Stomach smooth muscle (tissue), 2 donors: ENCODE data around the gene TXNIP.

Source experiments
- H3K27ac ChIP-seq: one replicate; pipeline ENCODE4 v1.7.0; 2013; ENCODE audit warnings: mild to moderate bottlenecking, low read length, inconsistent platforms
- H3K27me3 ChIP-seq, 2 donors: one replicate each; pipeline ENCODE4 v1.7.0; 2013; ENCODE audit warnings: low read length in 2 of 2; ENCODE audit not compliant: insufficient read depth in 2 of 2, control insufficient read depth in 1 of 2
- H3K36me3 ChIP-seq, 2 donors: one replicate each; pipeline ENCODE4 v1.7.0; 2013; ENCODE audit warnings: low read length in 2 of 2; ENCODE audit not compliant: control insufficient read depth in 2 of 2, insufficient read depth in 2 of 2
- H3K4me1 ChIP-seq: one replicate; pipeline ENCODE4 v1.7.0; 2013; ENCODE audit warnings: low read length; ENCODE audit not compliant: control insufficient read depth, insufficient read depth
- H3K4me3 ChIP-seq, 2 donors: one replicate each; pipeline ENCODE4 v1.7.0; 2013; ENCODE audit warnings: low read length in 2 of 2
- H3K9ac ChIP-seq, 2 donors: one replicate each; pipeline ENCODE4 v1.7.0; 2013; ENCODE audit warnings: low read length in 2 of 2, mild to moderate bottlenecking in 1 of 2
- H3K9me3 ChIP-seq, 2 donors: one replicate each; pipeline ENCODE4 v1.7.0; 2013; ENCODE audit warnings: low read length in 2 of 2; ENCODE audit not compliant: control insufficient read depth in 2 of 2
- donor health status: healthy.
- donor health status: Pancreatic carcinoma.

The TXNIP gene

DNA sequence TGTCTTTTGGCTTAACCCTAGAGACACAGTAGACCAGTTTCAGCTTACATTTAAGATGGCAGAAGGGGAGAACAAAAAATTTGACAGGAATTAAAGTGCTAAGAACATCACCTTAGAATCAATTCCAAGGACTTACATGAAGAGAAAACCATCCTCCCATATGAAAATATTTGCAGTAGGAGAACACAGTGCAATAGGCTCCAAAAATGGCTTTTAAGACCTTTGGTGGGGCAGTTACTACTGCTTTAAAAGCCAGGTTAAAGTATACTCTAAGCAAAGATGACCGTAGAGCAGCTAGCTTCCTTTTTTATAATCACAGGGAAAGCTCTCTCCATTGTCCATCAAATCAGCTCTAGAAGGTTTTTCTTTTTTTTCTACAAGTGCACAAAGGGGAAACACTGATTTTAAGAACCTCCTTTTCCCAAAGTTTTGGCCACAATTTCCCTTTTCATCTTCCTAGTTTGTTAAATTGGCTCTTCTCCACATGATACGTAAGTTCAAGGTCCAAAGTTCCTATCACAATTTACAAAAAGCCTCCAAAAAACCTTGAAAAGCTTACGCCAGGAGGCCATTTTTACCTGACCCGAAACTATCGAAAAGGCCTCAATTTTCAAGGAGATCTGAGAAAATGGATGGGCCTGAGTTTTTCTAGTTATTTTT lies 3.3 kb downstream of the TXNIP start:
- H3K9me3 ChIP-seq, result no peaks in the 10 kb centered on the region
- H3K9ac ChIP-seq, result peak overlapping the region in 1 of 2 donors; percentile 99
- H3K36me3 ChIP-seq, result peaks cover 27 to 40% of the 10 kb centered on the region in 2 donors
- peaks cover 18% of the 10 kb centered on the region for H3K4me1 ChIP-seq
- no peaks in the 10 kb centered on the region for H3K27me3 ChIP-seq
- H3K27ac ChIP-seq, result peak overlapping the region; percentile 98
- peak overlapping the region; percentile 92 to 99 for H3K4me3 ChIP-seq

DNA sequence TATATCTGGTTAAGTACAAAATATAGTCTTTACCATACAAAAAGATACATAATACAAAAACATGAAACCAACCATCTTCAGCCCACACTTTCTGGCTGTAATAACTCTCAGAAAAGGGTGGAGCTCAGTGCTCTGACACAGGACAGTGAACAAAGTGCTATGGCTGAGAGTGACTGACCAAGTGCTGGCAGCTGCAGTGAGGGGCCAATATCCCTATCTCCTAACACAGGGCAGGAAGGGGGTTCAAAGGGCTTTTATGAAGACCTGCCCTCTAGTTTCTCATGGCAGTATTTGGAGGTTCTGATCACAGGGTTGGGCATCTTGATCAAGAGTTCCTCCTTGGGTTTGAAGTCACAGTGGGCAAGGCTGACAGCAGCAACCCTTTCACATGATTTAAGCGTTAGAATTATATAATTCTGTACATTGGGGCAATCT lies 3.9 kb downstream of the TXNIP start:
- no peaks in the 10 kb centered on the region for H3K27me3 ChIP-seq
- H3K9me3 ChIP-seq, result no peaks in the 10 kb centered on the region
- H3K9ac ChIP-seq, result peak overlapping the region; percentile 52 to 99
- H3K27ac ChIP-seq, result peak overlapping the region; percentile 98
- peak overlapping the region; percentile 92 to 99 for H3K4me3 ChIP-seq
- peaks cover 27 to 40% of the 10 kb centered on the region in 2 donors for H3K36me3 ChIP-seq
- H3K4me1 ChIP-seq, result peaks cover 12% of the 10 kb centered on the region

DNA sequence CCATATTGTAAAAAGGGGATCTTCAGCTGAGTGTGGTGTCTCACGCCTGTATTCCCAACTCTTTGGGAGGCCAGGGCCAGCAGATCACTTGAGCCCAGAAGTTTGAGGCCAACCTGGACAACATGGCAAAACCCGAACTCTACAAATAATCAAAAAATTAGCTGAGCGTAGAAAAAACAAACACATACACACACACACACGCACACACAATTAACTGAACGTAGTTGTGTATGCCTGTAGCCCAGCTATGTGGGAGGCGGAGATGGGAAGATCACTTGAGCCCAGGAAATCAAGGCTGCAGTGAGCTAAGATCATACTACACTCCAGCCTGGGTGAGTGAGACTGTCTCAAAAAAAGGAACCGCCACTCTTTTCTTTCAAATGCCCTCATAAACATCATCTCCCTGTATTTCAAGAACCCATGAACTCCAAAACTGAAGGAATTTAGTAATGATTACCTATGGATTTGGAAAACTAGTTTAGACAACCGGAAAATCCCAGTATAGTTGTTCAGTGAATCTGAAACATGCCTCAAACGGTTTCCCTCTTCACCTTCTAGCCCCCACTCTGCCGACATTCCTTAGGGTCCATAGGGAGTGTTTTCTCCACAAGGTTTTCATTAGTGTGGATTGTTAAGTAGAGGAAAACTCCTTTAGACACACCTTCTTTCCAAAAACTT lies 4.5 kb downstream of the TXNIP start:
- H3K36me3 ChIP-seq, result peaks cover 27 to 40% of the 10 kb centered on the region in 2 donors
- peak overlapping the region; percentile 98 for H3K27ac ChIP-seq
- no peaks in the 10 kb centered on the region for H3K9me3 ChIP-seq
- peak overlapping the region in 1 of 2 donors; percentile 99 for H3K9ac ChIP-seq
- peak overlapping the region; percentile 92 to 99 for H3K4me3 ChIP-seq
- H3K4me1 ChIP-seq, result peaks cover 7% of the 10 kb centered on the region
- H3K27me3 ChIP-seq, result no peaks in the 10 kb centered on the region

DNA sequence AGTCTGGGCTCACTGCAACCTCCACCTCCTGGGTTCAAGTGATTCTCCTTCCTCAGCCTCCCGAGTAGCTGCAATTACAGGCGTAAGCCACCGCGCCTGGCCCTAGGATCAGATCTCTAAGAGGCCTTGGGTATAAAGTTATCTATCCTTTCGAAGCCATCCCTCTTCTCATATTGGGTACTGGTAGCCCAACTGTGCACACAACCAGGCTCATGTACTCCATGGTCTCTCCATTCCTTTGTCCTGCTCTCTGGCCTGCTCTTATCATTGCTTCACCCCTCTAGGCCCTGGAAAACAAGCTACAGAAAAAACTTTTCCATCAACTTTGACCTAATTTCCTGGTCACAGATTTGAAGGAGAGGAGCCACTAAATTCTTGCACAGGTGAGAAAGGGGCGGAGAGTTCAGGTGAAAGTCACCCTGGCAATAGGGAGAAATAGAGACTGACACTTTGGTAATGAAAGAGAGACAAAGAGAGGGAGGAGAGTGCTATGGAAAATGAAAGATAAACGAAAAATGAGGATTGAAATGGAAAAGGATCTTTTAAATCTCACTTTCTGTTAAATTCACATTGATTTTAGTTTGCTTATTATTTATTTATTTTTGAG lies 6.0 kb downstream of the TXNIP start:
- Histone ChIP-seq H3K9ac (no peak overlapping the region), H3K36me3 (peaks cover 27 to 35% of the 10 kb centered on the region in 2 donors), H3K27ac (peak overlapping the region; percentile 98), H3K9me3 (no peaks in the 10 kb centered on the region), H3K4me1 (peaks cover 20% of the 10 kb centered on the region), H3K4me3 (no peak overlapping the region), H3K27me3 (no peaks in the 10 kb centered on the region)

DNA sequence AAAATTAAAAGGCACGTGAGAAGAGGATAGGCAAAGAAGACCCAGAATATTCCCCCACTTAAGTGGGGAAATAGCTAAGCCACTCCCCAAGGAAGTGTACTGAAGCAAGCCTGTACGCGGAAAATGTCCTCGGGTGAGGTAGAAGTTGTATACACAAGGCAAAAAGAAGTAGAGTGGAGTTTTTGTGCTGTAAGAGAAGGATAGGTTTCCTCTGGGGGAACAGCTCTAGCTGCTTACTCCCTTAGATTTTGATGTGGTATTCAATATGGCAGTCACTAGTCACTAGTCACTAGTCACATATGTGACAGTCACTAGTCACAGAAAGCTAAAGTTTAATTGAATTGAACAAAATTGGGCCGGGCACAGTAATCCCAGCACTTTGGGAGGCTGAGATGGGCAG lies 7.6 kb downstream of the TXNIP start:
- Histone ChIP-seq H3K4me1 (peaks cover 24% of the 10 kb centered on the region), H3K27ac (no peak overlapping the region), H3K27me3 (no peaks in the 10 kb centered on the region), H3K36me3 (peaks cover 14 to 19% of the 10 kb centered on the region in 2 donors), H3K9me3 (no peaks in the 10 kb centered on the region), H3K9ac (no peak overlapping the region), H3K4me3 (no peak overlapping the region)

DNA sequence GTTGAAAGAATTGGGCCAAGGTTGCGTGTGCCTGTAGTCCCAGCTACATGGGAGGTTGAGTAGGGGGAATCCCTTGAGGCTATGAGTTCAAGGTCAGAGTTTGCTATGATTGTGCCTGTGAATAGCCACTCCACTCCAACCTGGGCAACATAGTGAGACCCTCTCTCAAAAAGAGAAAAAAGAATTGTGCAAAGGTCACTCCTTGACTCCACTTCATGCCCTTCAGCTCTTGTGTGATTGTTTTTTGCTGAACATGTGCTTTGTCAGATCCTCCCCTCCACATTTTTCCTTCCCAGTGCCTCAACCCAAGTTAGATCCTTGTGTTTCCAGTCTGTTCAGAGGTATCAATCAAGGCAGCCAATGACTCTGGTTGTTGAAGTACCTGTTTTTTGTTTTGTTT lies 8.5 kb downstream of the TXNIP start:
- Histone ChIP-seq H3K36me3 (peaks cover 6 to 10% of the 10 kb centered on the region in 2 donors), H3K27ac (no peak overlapping the region), H3K4me1 (peaks cover 31% of the 10 kb centered on the region), H3K27me3 (no peaks in the 10 kb centered on the region), H3K9me3 (no peaks in the 10 kb centered on the region), H3K9ac (no peak overlapping the region), H3K4me3 (no peak overlapping the region)

GRCh38 chr1:145986551-145986950 lies 9.8 kb downstream of the TXNIP start:
- H3K4me3 ChIP-seq, result peak overlapping the region in 1 of 2 donors; percentile 3
- H3K27ac ChIP-seq, result peak overlapping the region; percentile 94
- H3K4me1 ChIP-seq, result peaks cover 37% of the 10 kb centered on the region
- no peaks in the 10 kb centered on the region for H3K36me3 ChIP-seq
- peak overlapping the region in 1 of 2 donors; percentile 36 for H3K9ac ChIP-seq
- H3K9me3 ChIP-seq, result no peaks in the 10 kb centered on the region
- no peaks in the 10 kb centered on the region for H3K27me3 ChIP-seq

DNA sequence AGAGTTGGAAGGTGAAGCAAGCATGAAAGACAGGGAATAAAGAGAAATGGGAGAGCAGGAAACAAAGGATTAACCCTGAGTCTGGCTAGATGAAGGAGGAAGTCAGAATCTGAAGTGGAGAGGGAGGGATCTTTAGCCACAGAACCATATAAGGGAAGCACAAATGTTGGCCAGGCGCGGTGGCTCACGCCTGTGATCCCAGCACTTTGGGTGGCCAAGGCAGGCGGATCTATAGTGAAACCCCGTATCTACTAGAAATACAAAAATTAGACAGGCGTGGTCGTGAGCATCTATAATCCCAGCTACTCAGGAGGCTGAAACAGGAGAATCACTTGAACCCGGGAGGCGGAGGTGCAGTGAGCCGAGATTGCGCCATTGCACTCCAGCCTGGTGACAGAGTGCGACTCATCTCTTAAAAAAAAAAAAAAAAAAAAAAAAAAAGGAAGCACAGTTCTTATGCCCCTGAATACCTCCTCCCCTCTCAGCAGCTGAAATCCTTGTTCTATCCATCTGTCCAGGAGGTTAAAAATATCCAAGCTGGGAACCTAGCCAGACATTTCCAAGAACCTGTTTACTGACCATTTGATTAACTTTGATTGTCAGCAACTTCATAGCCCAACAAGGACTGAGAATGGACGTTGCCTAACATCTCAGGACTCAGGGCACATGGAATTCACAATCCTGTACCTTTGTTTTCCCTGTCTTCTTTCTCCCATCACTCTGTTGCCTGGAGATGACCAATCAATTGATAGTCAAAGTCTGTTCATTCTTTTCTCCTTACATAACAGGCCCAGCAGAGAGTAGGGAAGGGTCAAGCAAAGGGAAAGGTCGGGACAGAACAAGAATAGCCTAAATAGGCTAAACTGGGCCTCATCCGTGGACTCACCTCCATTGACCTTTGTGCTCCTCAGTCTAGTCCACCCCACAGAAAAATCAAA lies 10.6 kb downstream of the TXNIP start:
- no peaks in the 10 kb centered on the region for H3K9me3 ChIP-seq
- H3K36me3 ChIP-seq, result no peaks in the 10 kb centered on the region
- peak overlapping the region in 1 of 2 donors; percentile 61 for H3K4me3 ChIP-seq
- H3K4me1 ChIP-seq, result peaks cover 40% of the 10 kb centered on the region
- no peaks in the 10 kb centered on the region for H3K27me3 ChIP-seq
- peak overlapping the region; percentile 39 to 55 for H3K9ac ChIP-seq
- H3K27ac ChIP-seq, result peak overlapping the region; percentile 94

DNA sequence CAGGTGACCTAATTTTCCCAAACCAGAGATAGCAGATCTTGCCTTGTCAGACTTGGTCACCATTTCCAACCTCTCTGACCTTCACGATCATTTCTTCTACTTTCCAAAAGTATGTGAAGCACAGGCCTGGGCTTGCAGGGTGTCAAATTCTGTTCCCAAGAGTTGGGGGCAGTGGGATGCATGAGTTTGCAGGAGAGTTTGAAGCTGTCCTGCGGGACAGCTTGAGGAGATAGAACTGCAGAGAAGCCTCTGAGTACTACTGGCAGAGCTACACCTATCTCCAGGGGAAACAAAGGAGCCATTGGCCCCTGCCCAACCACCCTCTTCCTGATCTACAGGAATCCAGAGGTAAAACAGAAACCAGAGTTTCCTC lies 11.3 kb downstream of the TXNIP start:
- H3K9ac ChIP-seq, result peak overlapping the region; percentile 39 to 55
- H3K4me1 ChIP-seq, result peaks cover 47% of the 10 kb centered on the region
- H3K27ac ChIP-seq, result peak overlapping the region; percentile 94
- H3K27me3 ChIP-seq, result no peaks in the 10 kb centered on the region
- peak overlapping the region in 1 of 2 donors; percentile 61 for H3K4me3 ChIP-seq
- no peaks in the 10 kb centered on the region for H3K36me3 ChIP-seq
- H3K9me3 ChIP-seq, result no peaks in the 10 kb centered on the region
